ENCODE measurements around the gene TUBB. TPM values are rescaled to one million over a fixed set of nuclear protein-coding genes. Genes with fewer than 3 reads are reported as not detected.

TUBB gene
- total RNA-seq, 1 experiment from 2014 or later = 742 TPM

DNA sequence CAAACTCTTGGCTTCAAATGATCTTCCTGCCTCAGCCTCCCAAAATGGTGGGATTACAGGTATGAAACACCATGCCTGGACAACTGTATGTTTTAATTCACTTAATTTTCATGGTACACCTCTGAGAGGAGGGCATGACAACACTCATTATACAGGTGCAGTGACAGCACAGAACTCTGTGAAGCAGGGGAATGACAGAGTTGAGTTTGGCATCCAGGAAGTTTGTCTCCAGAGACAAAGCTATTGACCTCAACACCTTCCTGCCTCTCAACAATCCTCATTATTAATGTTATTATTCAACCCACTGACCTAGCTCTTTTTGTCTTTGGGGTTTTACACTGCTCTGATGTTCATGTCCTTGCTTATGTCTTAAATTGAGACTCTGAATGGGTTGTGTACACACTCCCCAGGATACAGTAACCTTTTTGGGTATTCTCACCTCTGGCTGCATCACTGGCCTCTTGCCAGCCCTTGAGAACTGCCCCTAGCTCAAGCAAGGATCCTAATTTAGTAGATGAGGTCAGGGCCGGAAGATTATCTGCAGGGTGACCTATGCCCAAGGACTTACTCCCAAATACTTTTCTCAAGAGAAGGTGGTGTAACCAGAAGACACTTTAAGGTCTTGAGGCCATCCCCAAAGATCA, 37.2 kb downstream of the TUBB start:
- Histone ChIP-seq H3K36me3 (ENCODE audit: control insufficient read depth, insufficient read depth, low read length) (no peaks in the 10 kb centered on the region), H3K4me3 (ENCODE audit: low read depth, low read length) (no peak overlapping the region), H3K4me1 (peaks cover 20% of the 10 kb centered on the region), H3K27me3 (replicated peaks; ENCODE audit: control insufficient read depth, insufficient read depth, low read length) (no peaks in the 10 kb centered on the region), H3K9me3 (no peaks in the 10 kb centered on the region)
- H3K4me1 Mint-ChIP-seq (ENCODE audit: low read depth, unreplicated experiment) = peaks cover 20% of the 10 kb centered on the region
- no peak overlapping the region for H3K4me3 Mint-ChIP-seq (ENCODE audit: unreplicated experiment)
- TF ChIP-seq CTCF (IDR thresholded peaks at IDR 0.05; ENCODE audit: insufficient read depth in 1 of 2, low read depth in 1 of 2, low read length in 1 of 2, severe bottlenecking in 1 of 2, unreplicated experiment in 1 of 2) = no peak
- no TSS peak for BruUV-seq (replicated peaks)
- H3K9me3 Mint-ChIP-seq (ENCODE audit: unreplicated experiment) = no peaks in the 10 kb centered on the region
- DNase-seq = no peak
- intact Hi-C loops (cut with micrococcal nuclease; ENCODE audit: unreplicated experiment) = no loop called here
- H3K27me3 Mint-ChIP-seq (ENCODE audit: insufficient read depth, unreplicated experiment) = no peaks in the 10 kb centered on the region
- POLR2A ChIA-PET = no interaction called here
- H3K36me3 Mint-ChIP-seq (ENCODE audit: insufficient read depth, unreplicated experiment) = peaks cover 9% of the 10 kb centered on the region
- CTCF ChIA-PET = no interaction called here
- H3K27ac Mint-ChIP-seq (ENCODE audit: unreplicated experiment) = no peak overlapping the region

DNA sequence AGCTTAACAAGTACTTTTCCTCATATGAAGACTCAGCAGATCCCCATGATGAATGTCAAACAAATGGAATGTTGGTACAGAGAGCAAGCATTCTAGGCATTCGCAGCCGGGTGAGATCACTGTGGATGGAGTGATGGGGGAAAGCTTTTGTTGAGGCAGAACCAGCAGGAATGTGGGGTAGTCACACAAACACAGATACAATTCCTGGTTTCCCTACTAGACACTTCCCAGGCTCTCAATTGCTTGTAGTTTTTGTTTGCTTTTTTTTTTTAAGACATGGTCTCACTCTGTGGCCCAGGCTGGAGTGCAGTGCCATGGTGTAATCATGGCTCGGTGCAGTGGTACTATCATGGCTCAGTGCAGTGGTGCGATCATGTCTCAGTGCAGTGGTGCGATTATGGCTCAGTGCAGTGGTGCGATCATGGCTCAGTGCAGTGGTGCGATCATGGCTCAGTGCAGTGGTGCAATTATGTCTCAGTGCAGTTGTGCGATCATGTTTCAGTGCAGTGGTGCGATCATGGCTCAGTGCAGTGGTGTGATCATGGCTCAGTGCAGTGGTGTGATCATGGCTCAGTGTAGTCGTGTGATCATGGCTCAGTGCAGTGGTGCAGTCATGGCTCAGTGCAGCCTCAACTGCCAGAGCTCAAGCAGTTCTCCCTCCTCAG, 39.6 kb downstream of the TUBB start:
- H3K4me3 Mint-ChIP-seq (ENCODE audit: unreplicated experiment) = no peak overlapping the region
- ChIA-PET POLR2A (interaction anchor here (0.6 to 1.0 kb wide), 3 partner anchors 9 to 42 kb away, joined by 3 to 5 read pairs (median 4); partner anchors contain the start of genes IER3 and MDC1), CTCF (interaction anchor here (0.7 to 1.1 kb wide), 3 partner anchors 9 to 154 kb away, joined by 3 to 4 read pairs (median 3); partner anchors contain the start of genes IER3 and VARS2)
- peaks cover 34% of the 10 kb centered on the region for H3K4me1 Mint-ChIP-seq (ENCODE audit: low read depth, unreplicated experiment)
- no peaks in the 10 kb centered on the region for H3K36me3 ChIP-seq (ENCODE audit: control insufficient read depth, insufficient read depth, low read length)
- no peak overlapping the region for H3K4me3 ChIP-seq (ENCODE audit: low read depth, low read length)
- peaks cover 25% of the 10 kb centered on the region for H3K36me3 Mint-ChIP-seq (ENCODE audit: insufficient read depth, unreplicated experiment)
- no peak for TF ChIP-seq CTCF (IDR thresholded peaks at IDR 0.05; ENCODE audit: insufficient read depth in 1 of 2, low read depth in 1 of 2, low read length in 1 of 2, severe bottlenecking in 1 of 2, unreplicated experiment in 1 of 2)
- H3K27me3 ChIP-seq (replicated peaks; ENCODE audit: control insufficient read depth, insufficient read depth, low read length) = no peaks in the 10 kb centered on the region
- H3K27me3 Mint-ChIP-seq (ENCODE audit: insufficient read depth, unreplicated experiment) = no peaks in the 10 kb centered on the region
- no TSS peak for BruUV-seq (replicated peaks)
- H3K9me3 Mint-ChIP-seq (ENCODE audit: unreplicated experiment) = peaks cover 10% of the 10 kb centered on the region
- peak; percentile 65 to 66 for DNase-seq
- H3K27ac Mint-ChIP-seq (ENCODE audit: unreplicated experiment) = peak overlapping the region; percentile 75
- H3K4me1 ChIP-seq = peaks cover 39% of the 10 kb centered on the region
- intact Hi-C loops (cut with micrococcal nuclease; ENCODE audit: unreplicated experiment) = loop anchor here (5.0 kb wide), 1 partner anchor 53 kb away; no protein-coding TSS in a partner anchor
- H3K9me3 ChIP-seq = no peaks in the 10 kb centered on the region

- H3K4me1 ChIP-seq = peaks cover 47% of the 10 kb centered on the region
- ChIA-PET POLR2A (interaction anchor here (0.7 kb wide), 1 partner anchor 203 kb away, joined by 4 read pairs; no protein-coding TSS in a partner anchor), CTCF (no interaction called here)
- H3K27me3 ChIP-seq (replicated peaks; ENCODE audit: control insufficient read depth, insufficient read depth, low read length) = no peaks in the 10 kb centered on the region
- H3K9me3 Mint-ChIP-seq (ENCODE audit: unreplicated experiment) = peaks cover 11% of the 10 kb centered on the region
- no peak overlapping the region for H3K4me3 Mint-ChIP-seq (ENCODE audit: unreplicated experiment)
- intact Hi-C loops (cut with micrococcal nuclease; ENCODE audit: unreplicated experiment) = loop anchor here (5.0 kb wide), 1 partner anchor 52 kb away; no protein-coding TSS in a partner anchor
- H3K4me1 Mint-ChIP-seq (ENCODE audit: low read depth, unreplicated experiment) = peaks cover 34% of the 10 kb centered on the region
- H3K9me3 ChIP-seq = no peaks in the 10 kb centered on the region
- BruUV-seq (replicated peaks) = no TSS peak
- H3K27ac Mint-ChIP-seq (ENCODE audit: unreplicated experiment) = peak overlapping the region; percentile 75
- peaks cover 25% of the 10 kb centered on the region for H3K36me3 Mint-ChIP-seq (ENCODE audit: insufficient read depth, unreplicated experiment)
- no peaks in the 10 kb centered on the region for H3K36me3 ChIP-seq (ENCODE audit: control insufficient read depth, insufficient read depth, low read length)
- DNase-seq = no peak
- no peaks in the 10 kb centered on the region for H3K27me3 Mint-ChIP-seq (ENCODE audit: insufficient read depth, unreplicated experiment)
- no peak for TF ChIP-seq CTCF (IDR thresholded peaks at IDR 0.05; ENCODE audit: insufficient read depth in 1 of 2, low read depth in 1 of 2, low read length in 1 of 2, severe bottlenecking in 1 of 2, unreplicated experiment in 1 of 2)
- H3K4me3 ChIP-seq (ENCODE audit: low read depth, low read length) = no peak overlapping the region
Measured at GRCh38 chr6:30760549-30760948, 40.4 kb downstream of the TUBB start.

Measured in Caco-2 (cell line).